HS-5 (cell line): ENCODE results near the gene TP63.
"Not testable (repeated sequence)": the region's sequence is repeated elsewhere in the genome, so short reads cannot be mapped to it uniquely, and the experiment has no call there.

Experiments used
- DNase-seq: peaks from one replicate; pipeline ENCODE4 v3.0.0-alpha.2; 2012; ENCODE audit warnings: low read depth

TP63 gene

GRCh38 chr3:189727158-189727557, 96.0 kb downstream of the TP63 start:
- DNase-seq = no peak

GRCh38 chr3:189727898-189728297, 96.7 kb downstream of the TP63 start:
- no peak for DNase-seq

- no peak for DNase-seq
These were observed 97.7 kb downstream of the TP63 start for GRCh38 chr3:189728915-189729314.

- DNase-seq = no peak
These were observed 102.9 kb downstream of the TP63 start for GRCh38 chr3:189734061-189734460.

GRCh38 chr3:189735913-189736312, 104.7 kb downstream of the TP63 start:
- no peak for DNase-seq

DNA sequence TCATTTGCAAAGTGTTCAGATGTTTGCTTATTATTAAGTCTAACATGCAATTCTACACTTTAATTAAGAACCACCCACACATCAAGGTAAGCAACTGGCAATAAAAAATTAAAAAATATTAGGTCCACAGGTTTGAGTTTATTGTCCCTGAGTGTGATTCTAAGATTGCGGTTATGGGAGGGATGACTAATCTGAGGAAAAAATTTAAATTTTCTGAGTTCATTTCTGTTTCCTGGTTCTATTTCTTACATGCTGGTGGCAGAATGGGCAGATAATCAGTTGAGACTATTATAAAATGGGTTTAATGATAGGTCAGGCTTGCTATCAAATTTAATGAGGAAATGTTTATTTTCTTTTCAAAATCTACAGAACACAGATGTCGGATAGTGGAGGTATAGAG, 105.9 kb downstream of the TP63 start:
- no peak for DNase-seq

DNA sequence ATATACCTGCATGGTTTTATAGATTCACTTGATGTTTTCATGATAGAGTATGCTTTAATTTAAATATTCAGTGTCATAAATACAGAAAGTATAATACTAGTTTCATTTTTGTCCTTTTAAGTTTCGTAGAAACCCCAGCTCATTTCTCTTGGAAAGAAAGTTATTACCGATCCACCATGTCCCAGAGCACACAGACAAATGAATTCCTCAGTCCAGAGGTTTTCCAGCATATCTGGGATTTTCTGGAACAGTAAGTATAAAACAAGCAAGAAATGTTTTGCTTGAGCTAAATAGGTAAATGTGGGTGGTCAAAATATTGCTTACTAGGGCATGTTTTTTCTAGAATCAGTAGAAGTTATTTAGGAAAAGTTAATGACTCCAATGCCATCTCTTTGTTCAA, 106.4 kb downstream of the TP63 start:
- DNase-seq = no peak

- no peak for DNase-seq
These were observed 108.2 kb downstream of the TP63 start for GRCh38 chr3:189739378-189739777.

DNA sequence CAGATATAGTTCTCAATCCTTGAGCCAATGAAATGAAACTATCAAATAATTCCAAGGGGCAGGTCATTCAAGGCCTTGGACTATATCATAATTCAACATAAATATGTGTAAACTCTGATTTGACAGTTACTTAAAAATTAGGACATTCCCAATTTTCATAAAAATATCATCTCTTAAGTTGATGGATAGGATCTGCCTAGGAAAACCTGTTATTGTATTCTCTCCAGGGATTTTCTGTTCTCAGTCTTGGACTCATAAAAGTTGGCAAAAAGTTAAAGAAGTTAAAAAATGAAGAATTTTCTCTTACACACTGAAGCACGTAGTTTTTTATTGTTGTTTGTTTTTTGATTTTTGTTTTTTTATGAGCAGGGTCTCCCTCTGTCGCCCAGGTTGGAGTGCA, 109.0 kb downstream of the TP63 start:
- DNase-seq = no peak

GRCh38 chr3:189744235-189744634, 113.0 kb downstream of the TP63 start:
- no peak for DNase-seq

GRCh38 chr3:189745622-189746021, 114.4 kb downstream of the TP63 start:
- no peak for DNase-seq

- DNase-seq = no peak
These were observed 116.9 kb downstream of the TP63 start for GRCh38 chr3:189748046-189748445.

- DNase-seq = not testable (repeated sequence)
These were observed 119.8 kb downstream of the TP63 start for GRCh38 chr3:189750972-189751371.

DNA sequence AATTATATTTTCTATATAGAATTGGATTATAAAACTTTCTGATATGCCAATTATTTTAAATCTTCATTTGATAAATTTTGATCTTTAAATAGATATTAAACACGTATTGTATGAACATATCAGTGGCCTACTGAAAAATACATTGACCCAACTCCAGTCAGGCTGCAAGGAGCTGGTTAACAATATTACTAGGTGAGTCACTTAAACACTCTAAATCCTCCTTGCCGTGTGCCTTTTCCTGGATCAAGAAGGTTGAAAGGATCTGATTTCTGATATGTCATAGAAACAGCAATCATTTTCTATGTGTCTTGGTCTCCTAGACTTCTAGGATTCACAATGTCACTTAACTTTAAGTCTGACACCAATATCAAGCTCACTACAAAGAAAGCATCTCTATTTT, 123.2 kb downstream of the TP63 start:
- DNase-seq = no peak

DNA sequence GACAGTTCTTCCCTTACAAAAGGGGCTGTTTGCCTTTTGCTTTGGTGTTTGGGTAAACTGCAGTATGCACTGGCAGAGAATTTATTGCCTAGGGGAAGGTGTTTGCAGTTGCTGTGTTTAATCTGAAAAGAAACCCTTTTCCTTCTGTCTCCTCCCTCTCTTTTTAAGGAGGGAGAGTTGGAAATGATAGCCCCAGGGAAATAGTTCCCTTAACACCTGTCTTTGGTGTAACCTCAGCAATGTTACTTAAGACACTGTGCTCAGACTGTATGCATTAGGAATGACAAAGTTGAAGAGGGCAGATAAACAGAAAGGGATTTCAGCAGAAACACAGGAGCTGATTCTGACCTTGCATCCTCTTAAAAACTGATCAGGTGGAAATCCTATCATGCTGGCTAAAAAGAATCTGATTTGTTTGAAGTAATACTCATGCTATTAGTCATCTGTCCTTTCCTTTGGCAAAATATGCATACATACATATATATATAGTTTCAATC, 125.4 kb downstream of the TP63 start:
- no peak for DNase-seq

DNA sequence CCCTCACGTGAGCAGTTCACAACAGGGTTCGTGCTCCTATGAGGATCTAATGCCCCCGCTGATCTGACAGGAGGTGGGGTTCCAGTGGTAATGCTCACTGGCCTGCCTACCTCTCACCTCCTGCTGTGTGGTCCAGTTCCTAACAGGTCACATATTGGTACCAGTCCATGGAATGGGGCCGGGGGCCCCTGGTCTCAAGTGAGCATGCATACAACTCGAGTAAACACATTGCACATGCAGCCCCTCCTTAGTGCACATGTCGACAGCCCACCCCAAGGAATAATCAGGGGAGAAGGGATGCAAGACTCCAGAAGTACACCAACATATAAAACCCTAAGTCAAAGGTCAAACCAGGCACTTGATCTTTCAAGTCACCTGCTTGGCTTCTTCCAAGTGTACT, 127.0 kb downstream of the TP63 start:
- no peak for DNase-seq

- no peak for DNase-seq
These were observed 135.2 kb downstream of the TP63 start for GRCh38 chr3:189766416-189766815.

- no peak for DNase-seq
These were observed 140.8 kb downstream of the TP63 start for GRCh38 chr3:189771842-189772450.

DNA sequence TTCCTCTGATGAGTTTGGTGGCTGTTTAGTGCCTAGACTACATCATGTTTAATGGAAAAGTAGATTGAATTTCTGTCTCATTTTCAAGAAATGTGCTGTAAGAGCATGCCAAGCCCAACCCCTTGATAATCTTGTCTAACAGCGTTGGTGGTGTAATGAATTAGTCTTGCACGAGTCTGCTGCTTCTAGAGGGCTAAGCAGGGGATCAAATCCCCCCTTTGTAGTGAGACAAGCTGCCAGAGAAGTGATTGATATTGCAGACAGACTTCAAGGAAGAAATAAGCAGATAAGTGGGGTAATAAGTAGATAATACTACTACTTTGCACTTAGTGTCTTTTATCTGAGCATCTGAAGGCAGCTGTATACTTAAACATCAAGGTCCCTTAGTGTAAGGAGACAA, 141.4 kb downstream of the TP63 start:
- DNase-seq = no peak

DNA sequence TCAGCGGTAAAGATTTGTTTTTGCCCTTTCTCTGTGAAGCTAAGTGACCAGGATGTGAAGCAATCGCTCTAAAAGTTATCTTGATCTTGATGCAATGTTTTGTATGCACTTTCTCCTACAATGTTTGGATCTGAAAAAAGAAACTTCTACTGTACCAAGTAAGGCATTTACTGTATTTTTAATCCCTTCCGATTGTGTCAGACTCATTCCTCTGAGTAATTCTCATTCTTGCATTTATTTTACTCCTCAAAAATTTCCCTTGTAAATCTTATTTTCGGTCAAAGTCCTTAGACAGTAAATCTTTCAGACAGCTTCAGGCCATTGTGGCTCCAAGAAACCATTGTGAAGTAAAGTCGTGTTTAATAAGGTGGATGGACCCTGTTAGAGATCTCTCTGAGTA, 141.9 kb downstream of the TP63 start:
- peak; percentile 24 for DNase-seq

GRCh38 chr3:189776149-189776824, 145.1 kb downstream of the TP63 start:
- no peak for DNase-seq

GRCh38 chr3:189778340-189778950, 147.3 kb downstream of the TP63 start:
- DNase-seq = no peak

GRCh38 chr3:189779166-189779565, 148.0 kb downstream of the TP63 start:
- DNase-seq = no peak
